Stimulated activated CD4-positive, alpha-beta T cell treated with anti-CD3 and anti-CD28 coated beads, TNF-alpha, amount 100 ng/mL, for 1 hour (primary cell): ENCODE measurements around the gene MCIDAS.

Experiments used
- DNase-seq, 3 donors: peaks; one replicate each; pipeline ENCODE4 v3.0.0-alpha.2; 2020; ENCODE audit warnings: low read depth in 3 of 3, low spot score in 1 of 3

MCIDAS gene

DNA sequence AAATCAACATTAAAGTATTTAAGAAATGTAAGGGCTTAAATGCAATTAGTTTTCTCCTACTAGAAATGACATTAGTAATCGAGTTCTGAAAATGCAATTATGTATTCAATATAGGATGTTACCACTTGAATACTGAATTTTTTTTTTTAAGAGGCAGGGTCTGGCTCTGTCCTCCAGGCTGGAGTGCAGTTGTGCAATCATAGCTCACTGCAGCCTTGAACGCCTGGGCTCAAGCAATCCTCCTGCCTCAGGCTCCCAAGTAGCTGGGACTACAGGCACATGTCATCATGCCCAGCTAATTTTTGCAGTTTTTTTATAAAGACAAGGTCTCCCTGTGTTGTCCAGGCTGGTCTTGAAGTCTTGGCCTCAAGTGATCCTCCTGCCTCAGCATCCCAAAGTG, 55.6 kb downstream of the MCIDAS start:
- no peak for DNase-seq
